GM21576 (cell line): ENCODE data around the gene BET1L.
"Not testable (repeated sequence)": the region's sequence is repeated elsewhere in the genome, so short reads cannot be mapped to it uniquely, and the experiment has no call there.

Experiments
- ATAC-seq: cut with Tn5 transposase; IDR thresholded peaks from one replicate; pipeline ENCODE4 v1.9.1; 2021; ENCODE audit warnings: mild to moderate bottlenecking, moderate library complexity; ENCODE audit not compliant: unreplicated experiment

Gene BET1L

GRCh38 chr11:198236-198806 lies 8.9 kb downstream of the BET1L start:
- no peak for ATAC-seq

GRCh38 chr11:197741-198235 lies 9.4 kb downstream of the BET1L start:
- no peak for ATAC-seq

- no peak for ATAC-seq
These were observed 10.1 kb downstream of the BET1L start for GRCh38 chr11:196786-197731.

GRCh38 chr11:193481-193880 lies 13.7 kb downstream of the BET1L start:
- ATAC-seq: not testable (repeated sequence)

- not testable (repeated sequence) for ATAC-seq
These were observed 14.5 kb downstream of the BET1L start, which contains the start of gene SCGB1C1 for GRCh38 chr11:192674-193128. Gene SCGB1C1 (plus strand): TSS chr11:193078. CDS start chr11:193100, 22 bp downstream.

- ATAC-seq: not testable (repeated sequence)
These were observed 15.4 kb downstream of the BET1L start for GRCh38 chr11:191490-192478.

- not testable (repeated sequence) for ATAC-seq
These were observed 16.7 kb downstream of the BET1L start for GRCh38 chr11:190546-190945.

GRCh38 chr11:189843-190311 lies 17.3 kb downstream of the BET1L start:
- peak; percentile 79 for ATAC-seq

- not testable (repeated sequence) for ATAC-seq
These were observed 17.9 kb downstream of the BET1L start for GRCh38 chr11:189200-189783.

GRCh38 chr11:180242-180641 lies 27.0 kb downstream of the BET1L start:
- not testable (repeated sequence) for ATAC-seq
